ENCODE data around the gene AFG1L.

Gene AFG1L

GRCh38 chr6:108544606-108545005 lies 249.8 kb downstream of the AFG1L start:
- no peak overlapping the region for H3K4me3 ChIP-seq (replicated peaks; ENCODE audit: low read depth, low read length)
- TF ChIP-seq CTCF (IDR thresholded peaks at IDR 0.05; ENCODE audit: low read depth, low read length, missing control alignments), result no peak
- DNase-seq (ENCODE audit: extremely low read depth, low read depth), result no peak

- TF ChIP-seq CTCF (IDR thresholded peaks at IDR 0.05; ENCODE audit: low read depth, low read length, missing control alignments), result no peak
- no peak overlapping the region for H3K4me3 ChIP-seq (replicated peaks; ENCODE audit: low read depth, low read length)
- DNase-seq (ENCODE audit: extremely low read depth, low read depth), result no peak
Observed at GRCh38 chr6:108546079-108547049, 251.5 kb downstream of the AFG1L start.

- H3K4me3 ChIP-seq (replicated peaks; ENCODE audit: low read depth, low read length), result no peak overlapping the region
Observed at GRCh38 chr6:108549241-108549640, 254.4 kb downstream of the AFG1L start.

GRCh38 chr6:108549741-108550140 lies 254.9 kb downstream of the AFG1L start:
- no peak for TF ChIP-seq CTCF (IDR thresholded peaks at IDR 0.05; ENCODE audit: low read depth, low read length, missing control alignments)
- no peak overlapping the region for H3K4me3 ChIP-seq (replicated peaks; ENCODE audit: low read depth, low read length)
- DNase-seq (ENCODE audit: extremely low read depth, low read depth), result no peak

More at GRCh38 chr6:108549241-108549640, 254.4 kb downstream of the AFG1L start:
- TF ChIP-seq CTCF (IDR thresholded peaks at IDR 0.05; ENCODE audit: low read depth, low read length, missing control alignments), result no peak
- DNase-seq (ENCODE audit: extremely low read depth, low read depth), result no peak

GRCh38 chr6:108550256-108550655 lies 255.4 kb downstream of the AFG1L start:
- no peak for DNase-seq (ENCODE audit: extremely low read depth, low read depth)
- no peak for TF ChIP-seq CTCF (IDR thresholded peaks at IDR 0.05; ENCODE audit: low read depth, low read length, missing control alignments)
- H3K4me3 ChIP-seq (replicated peaks; ENCODE audit: low read depth, low read length), result no peak overlapping the region

GRCh38 chr6:108555399-108556052 lies 260.7 kb downstream of the AFG1L start:
- H3K4me3 ChIP-seq (replicated peaks; ENCODE audit: low read depth, low read length), result no peak overlapping the region
- no peak for TF ChIP-seq CTCF (IDR thresholded peaks at IDR 0.05; ENCODE audit: low read depth, low read length, missing control alignments)
- DNase-seq (ENCODE audit: extremely low read depth, low read depth), result no peak
